ENCODE results near the gene TMEM44. TPM values are rescaled to one million over a fixed set of nuclear protein-coding genes. Genes with fewer than 3 reads are reported as not detected.
A peak's percentile ranks its signal among the peaks of the same experiment; 100 is the strongest.

The TMEM44 gene
- total and polyA plus RNA-seq, 9 of the 15 experiments (the other 6 are each of a cell fraction or from before 2014, with no cell fraction given): 0.53 to 18.1 (median 11.3) TPM

- TF ChIP-seq ZC3H8 (IDR thresholded peaks at IDR 0.05) (no peak), MEIS2 (IDR thresholded peaks at IDR 0.05; ENCODE audit: partially characterized antibody) (no peak), MAFK (IDR thresholded peaks at IDR 0.05; ENCODE audit: low read length) (peak; percentile 67), FOXP1 (CRISPR knock-in tag; IDR thresholded peaks at IDR 0.05) (no peak), MTA2 (IDR thresholded peaks at IDR 0.05; ENCODE audit: low read depth) (0 out of 2 replicates have a peak, but pooled peaks have one; percentile 13), NFE2L1 (tag; IDR thresholded peaks at IDR 0.05; ENCODE audit: borderline replicate concordance, low read depth) (peak; percentile 77), ZNF668 (CRISPR knock-in tag; IDR thresholded peaks at IDR 0.05) (no peak), ESRRA (IDR thresholded peaks at IDR 0.05; ENCODE audit: borderline replicate concordance, low read depth) (0 out of 2 replicates have a peak, but pooled peaks have one; percentile 49), SMARCB1 (IDR thresholded peaks at IDR 0.05; ENCODE audit: insufficient read length, low read depth) (no peak), YY1 (IDR thresholded peaks at IDR 0.05; ENCODE audit: borderline replicate concordance in 1 of 3, control insufficient read depth in 1 of 3, extremely low read depth in 1 of 3, insufficient read depth in 3 of 3, insufficient read length in 1 of 3, insufficient replicate concordance in 2 of 3, low read depth in 1 of 3, low read length in 2 of 3) (peak in 2 of 3 experiments; percentile 12 to 52), ZNF592 (IDR thresholded peaks at IDR 0.05) (peak; percentile 95), CHD1 (IDR thresholded peaks at IDR 0.05; ENCODE audit: low read length) (no peak), NCOR1 (IDR thresholded peaks at IDR 0.05) (peak; percentile 42; the same call in 1 of the 2 replicates), ATF1 (CRISPR knock-in tag; IDR thresholded peaks at IDR 0.05) (no peak), ATF1 (tag; IDR thresholded peaks at IDR 0.05) (peak; percentile 18; the same call in 1 of the 2 replicates), THRA (IDR thresholded peaks at IDR 0.05) (no peak), THRAP3 (IDR thresholded peaks at IDR 0.05; ENCODE audit: borderline replicate concordance) (0 out of 2 replicates have a peak, but pooled peaks have one; percentile 43), ATF3 (IDR thresholded peaks at IDR 0.05) (peak; percentile 62), ATF3 (CRISPR knock-in tag; conservative IDR thresholded peaks at IDR 0.05) (no peak)
Observed at GRCh38 chr3:194556086-194557056, 76.8 kb downstream of the TMEM44 start (continued).
